HEK293 (cell line): ENCODE results near the gene WDR64.

ENCODE experiments used
- IKZF3 ChIP-seq: fragments of 450-650 bp; IDR thresholded peaks from 2 replicates; pipeline ENCODE4 v1.5.0; 2018; ENCODE audit warnings: missing biosample characterization, mild to moderate bottlenecking, missing genetic modification characterization, moderate library complexity
- PRDM1 ChIP-seq: fragments of 450-650 bp; formaldehyde crosslinking; IDR thresholded peaks from 2 replicates; pipeline ENCODE4; 2016; ENCODE audit warnings: missing biosample characterization, missing genetic modification characterization
- PRDM2 ChIP-seq: fragments of 450-650 bp; formaldehyde crosslinking; IDR thresholded peaks from 2 replicates; pipeline ENCODE4 v1.5.1; 2016; ENCODE audit warnings: missing biosample characterization, missing genetic modification characterization, borderline replicate concordance
- SALL2 ChIP-seq: fragments of 450-650 bp; formaldehyde crosslinking; IDR thresholded peaks from 2 replicates; pipeline ENCODE4 v1.5.0; 2017; ENCODE audit warnings: missing biosample characterization, mild to moderate bottlenecking, missing genetic modification characterization, borderline replicate concordance
- SCRT2 ChIP-seq: fragments of 450-650 bp; formaldehyde crosslinking; IDR thresholded peaks from 2 replicates; pipeline ENCODE4 v1.5.1; 2016; ENCODE audit warnings: missing biosample characterization, missing genetic modification characterization
- ZBTB1 ChIP-seq: fragments of 450-650 bp; formaldehyde crosslinking; IDR thresholded peaks from 2 replicates; pipeline ENCODE4 v1.5.1; 2016; ENCODE audit warnings: missing biosample characterization, missing genetic modification characterization
- ZBTB21 ChIP-seq: fragments of 450-650 bp; formaldehyde crosslinking; IDR thresholded peaks from 2 replicates; pipeline ENCODE4 v1.5.1; 2017; ENCODE audit warnings: missing biosample characterization, missing genetic modification characterization
- ZFHX2 ChIP-seq: fragments of 450-650 bp; formaldehyde crosslinking; conservative IDR thresholded peaks from 2 replicates; pipeline ENCODE4 v1.5.1; 2016; ENCODE audit warnings: missing biosample characterization, missing genetic modification characterization
- ZFP3 ChIP-seq: fragments of 450-650 bp; formaldehyde crosslinking; IDR thresholded peaks from 2 replicates; pipeline ENCODE4 v1.5.1; 2016; ENCODE audit warnings: low read depth, missing biosample characterization, missing genetic modification characterization
- ZFP37 ChIP-seq: fragments of 450-650 bp; formaldehyde crosslinking; IDR thresholded peaks from 2 replicates; pipeline ENCODE4 v1.5.1; 2016; ENCODE audit warnings: missing biosample characterization, missing genetic modification characterization
- ZNF248 ChIP-seq: fragments of 450-650 bp; formaldehyde crosslinking; IDR thresholded peaks from 2 replicates; pipeline ENCODE4 v1.5.1; 2017; ENCODE audit warnings: missing biosample characterization, missing genetic modification characterization
- ZNF341 ChIP-seq: fragments of 450-650 bp; formaldehyde crosslinking; IDR thresholded peaks from 2 replicates; pipeline ENCODE4; 2016; ENCODE audit warnings: low read depth, missing biosample characterization, missing genetic modification characterization
- ZNF350 ChIP-seq: fragments of 450-650 bp; formaldehyde crosslinking; IDR thresholded peaks from 2 replicates; pipeline ENCODE4 v1.5.0; 2017; ENCODE audit warnings: missing biosample characterization, mild to moderate bottlenecking, missing genetic modification characterization
- ZNF37A ChIP-seq: fragments of 450-650 bp; IDR thresholded peaks from 2 replicates; pipeline ENCODE4 v1.5.1; 2018; ENCODE audit warnings: missing biosample characterization, missing genetic modification characterization
- ZNF398 ChIP-seq: fragments of 450-650 bp; formaldehyde crosslinking; IDR thresholded peaks from 2 replicates; pipeline ENCODE4 v1.5.1; 2017; ENCODE audit warnings: missing biosample characterization, missing genetic modification characterization
- ZNF555 ChIP-seq: fragments of 450-650 bp; formaldehyde crosslinking; conservative IDR thresholded peaks from 2 replicates; pipeline ENCODE4 v1.5.1; 2017; ENCODE audit warnings: missing biosample characterization, mild to moderate bottlenecking, missing genetic modification characterization, inconsistent platforms
- ZNF629 ChIP-seq: fragments of 450-650 bp; formaldehyde crosslinking; IDR thresholded peaks from 2 replicates; pipeline ENCODE4 v1.5.1; 2017; ENCODE audit warnings: missing biosample characterization, missing genetic modification characterization
- ZNF660 ChIP-seq: fragments of 450-650 bp; IDR thresholded peaks from 2 replicates; pipeline ENCODE4 v1.5.1; 2018; ENCODE audit warnings: missing biosample characterization, mild to moderate bottlenecking, missing genetic modification characterization
- ZNF768 ChIP-seq: fragments of 450-650 bp; formaldehyde crosslinking; IDR thresholded peaks from 2 replicates; pipeline ENCODE4 v1.5.1; 2018; ENCODE audit warnings: missing biosample characterization, mild to moderate bottlenecking, missing genetic modification characterization
- ZSCAN5A ChIP-seq: fragments of 450-650 bp; formaldehyde crosslinking; IDR thresholded peaks from 2 replicates; pipeline ENCODE4 v1.5.1; 2016; ENCODE audit warnings: missing biosample characterization, missing genetic modification characterization
- ZXDB ChIP-seq: fragments of 450-650 bp; formaldehyde crosslinking; IDR thresholded peaks from 2 replicates; pipeline ENCODE4 v1.5.1; 2016; ENCODE audit warnings: missing biosample characterization, missing genetic modification characterization
- TF ChIP-seq, protein P1 (sequence below): fragments of 450-650 bp; formaldehyde crosslinking; IDR thresholded peaks from 2 replicates; pipeline ENCODE4 v1.5.0; 2017; ENCODE audit warnings: missing biosample characterization, missing genetic modification characterization, borderline replicate concordance
- TF ChIP-seq, protein P2 (sequence below): fragments of 450-650 bp; formaldehyde crosslinking; IDR thresholded peaks from 2 replicates; pipeline ENCODE4 v1.5.1; 2016; ENCODE audit warnings: missing biosample characterization, missing genetic modification characterization, low read depth
- TF ChIP-seq, protein P3 (sequence below): fragments of 450-650 bp; formaldehyde crosslinking; IDR thresholded peaks from 2 replicates; pipeline ENCODE4 v1.5.1; 2016; ENCODE audit warnings: missing biosample characterization, missing genetic modification characterization

Gene WDR64

GRCh38 chr1:241640149-241640866 is 11.8 kb upstream of the WDR64 start, which contains the start of the genes CHML and OPN3 (continued):
- TF ChIP-seq, protein P1, sequence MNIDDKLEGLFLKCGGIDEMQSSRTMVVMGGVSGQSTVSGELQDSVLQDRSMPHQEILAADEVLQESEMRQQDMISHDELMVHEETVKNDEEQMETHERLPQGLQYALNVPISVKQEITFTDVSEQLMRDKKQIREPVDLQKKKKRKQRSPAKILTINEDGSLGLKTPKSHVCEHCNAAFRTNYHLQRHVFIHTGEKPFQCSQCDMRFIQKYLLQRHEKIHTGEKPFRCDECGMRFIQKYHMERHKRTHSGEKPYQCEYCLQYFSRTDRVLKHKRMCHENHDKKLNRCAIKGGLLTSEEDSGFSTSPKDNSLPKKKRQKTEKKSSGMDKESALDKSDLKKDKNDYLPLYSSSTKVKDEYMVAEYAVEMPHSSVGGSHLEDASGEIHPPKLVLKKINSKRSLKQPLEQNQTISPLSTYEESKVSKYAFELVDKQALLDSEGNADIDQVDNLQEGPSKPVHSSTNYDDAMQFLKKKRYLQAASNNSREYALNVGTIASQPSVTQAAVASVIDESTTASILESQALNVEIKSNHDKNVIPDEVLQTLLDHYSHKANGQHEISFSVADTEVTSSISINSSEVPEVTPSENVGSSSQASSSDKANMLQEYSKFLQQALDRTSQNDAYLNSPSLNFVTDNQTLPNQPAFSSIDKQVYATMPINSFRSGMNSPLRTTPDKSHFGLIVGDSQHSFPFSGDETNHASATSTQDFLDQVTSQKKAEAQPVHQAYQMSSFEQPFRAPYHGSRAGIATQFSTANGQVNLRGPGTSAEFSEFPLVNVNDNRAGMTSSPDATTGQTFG (tag by site-specific recombination): no peak
- TF ChIP-seq ZNF555 (tag by site-specific recombination): no peak
- no peak for TF ChIP-seq PRDM2
- TF ChIP-seq PRDM1 (tag by site-specific recombination): no peak
- TF ChIP-seq ZFHX2 (tag by site-specific recombination): peak; percentile 71; the same call in 1 of the 2 replicates
- no peak for TF ChIP-seq ZFP3 (tag by site-specific recombination)
- TF ChIP-seq ZBTB1 (tag by site-specific recombination): no peak
- TF ChIP-seq ZXDB: peak; percentile 60
- TF ChIP-seq ZBTB21 (tag by site-specific recombination): no peak
- peak; percentile 45; the same call in 1 of the 2 replicates for TF ChIP-seq ZNF629 (tag by site-specific recombination)
- TF ChIP-seq, protein P2, sequence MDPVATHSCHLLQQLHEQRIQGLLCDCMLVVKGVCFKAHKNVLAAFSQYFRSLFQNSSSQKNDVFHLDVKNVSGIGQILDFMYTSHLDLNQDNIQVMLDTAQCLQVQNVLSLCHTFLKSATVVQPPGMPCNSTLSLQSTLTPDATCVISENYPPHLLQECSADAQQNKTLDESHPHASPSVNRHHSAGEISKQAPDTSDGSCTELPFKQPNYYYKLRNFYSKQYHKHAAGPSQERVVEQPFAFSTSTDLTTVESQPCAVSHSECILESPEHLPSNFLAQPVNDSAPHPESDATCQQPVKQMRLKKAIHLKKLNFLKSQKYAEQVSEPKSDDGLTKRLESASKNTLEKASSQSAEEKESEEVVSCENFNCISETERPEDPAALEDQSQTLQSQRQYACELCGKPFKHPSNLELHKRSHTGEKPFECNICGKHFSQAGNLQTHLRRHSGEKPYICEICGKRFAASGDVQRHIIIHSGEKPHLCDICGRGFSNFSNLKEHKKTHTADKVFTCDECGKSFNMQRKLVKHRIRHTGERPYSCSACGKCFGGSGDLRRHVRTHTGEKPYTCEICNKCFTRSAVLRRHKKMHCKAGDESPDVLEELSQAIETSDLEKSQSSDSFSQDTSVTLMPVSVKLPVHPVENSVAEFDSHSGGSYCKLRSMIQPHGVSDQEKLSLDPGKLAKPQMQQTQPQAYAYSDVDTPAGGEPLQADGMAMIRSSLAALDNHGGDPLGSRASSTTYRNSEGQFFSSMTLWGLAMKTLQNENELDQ (tag by site-specific recombination): no peak
- TF ChIP-seq ZNF768: no peak
- TF ChIP-seq ZSCAN5A (tag by site-specific recombination): 0 out of 2 replicates have a peak, but pooled peaks have one; percentile 12
- TF ChIP-seq ZNF341 (tag by site-specific recombination): no peak
- TF ChIP-seq, protein P3, sequence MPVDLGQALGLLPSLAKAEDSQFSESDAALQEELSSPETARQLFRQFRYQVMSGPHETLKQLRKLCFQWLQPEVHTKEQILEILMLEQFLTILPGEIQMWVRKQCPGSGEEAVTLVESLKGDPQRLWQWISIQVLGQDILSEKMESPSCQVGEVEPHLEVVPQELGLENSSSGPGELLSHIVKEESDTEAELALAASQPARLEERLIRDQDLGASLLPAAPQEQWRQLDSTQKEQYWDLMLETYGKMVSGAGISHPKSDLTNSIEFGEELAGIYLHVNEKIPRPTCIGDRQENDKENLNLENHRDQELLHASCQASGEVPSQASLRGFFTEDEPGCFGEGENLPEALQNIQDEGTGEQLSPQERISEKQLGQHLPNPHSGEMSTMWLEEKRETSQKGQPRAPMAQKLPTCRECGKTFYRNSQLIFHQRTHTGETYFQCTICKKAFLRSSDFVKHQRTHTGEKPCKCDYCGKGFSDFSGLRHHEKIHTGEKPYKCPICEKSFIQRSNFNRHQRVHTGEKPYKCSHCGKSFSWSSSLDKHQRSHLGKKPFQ (tag by site-specific recombination): no peak
- peak; percentile 49; the same call in 1 of the 2 replicates for TF ChIP-seq ZNF660 (tag by site-specific recombination)
- TF ChIP-seq IKZF3: no peak
- no peak for TF ChIP-seq SALL2 (tag by site-specific recombination)
- TF ChIP-seq ZFP37: 0 out of 2 replicates have a peak, but pooled peaks have one; percentile 63
- TF ChIP-seq SCRT2: no peak
- no peak for TF ChIP-seq ZNF398 (tag by site-specific recombination)
- no peak for TF ChIP-seq ZNF248 (tag by site-specific recombination)
- TF ChIP-seq ZNF37A (tag by site-specific recombination): peak; percentile 38; the same call in 1 of the 2 replicates
- no peak for TF ChIP-seq ZNF350 (tag by site-specific recombination)
